ENCODE data around the gene RNU6-8.

DNA sequence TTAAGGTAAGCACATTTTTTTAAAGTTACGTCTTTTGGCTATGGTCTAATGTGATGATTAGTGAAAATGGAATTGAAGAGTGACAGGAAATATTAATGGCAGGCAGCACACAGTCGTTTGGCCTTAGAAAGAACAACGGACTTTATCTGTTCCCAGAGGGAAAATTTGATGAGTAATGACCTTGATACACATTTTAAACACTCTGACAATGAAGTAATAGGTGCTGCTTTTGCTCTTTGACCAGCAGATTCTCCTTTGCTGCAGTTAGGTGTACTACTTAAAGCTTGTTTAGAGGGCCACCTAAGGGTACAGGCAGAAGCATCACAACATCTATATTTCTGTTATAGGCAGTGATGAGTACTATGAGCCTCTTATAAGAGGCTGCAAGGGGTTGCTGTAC, 27.1 kb upstream of the RNU6-8 start:
- no peak for TF ChIP-seq POLR2A (IDR thresholded peaks at IDR 0.05)
- TF ChIP-seq, protein P1, sequence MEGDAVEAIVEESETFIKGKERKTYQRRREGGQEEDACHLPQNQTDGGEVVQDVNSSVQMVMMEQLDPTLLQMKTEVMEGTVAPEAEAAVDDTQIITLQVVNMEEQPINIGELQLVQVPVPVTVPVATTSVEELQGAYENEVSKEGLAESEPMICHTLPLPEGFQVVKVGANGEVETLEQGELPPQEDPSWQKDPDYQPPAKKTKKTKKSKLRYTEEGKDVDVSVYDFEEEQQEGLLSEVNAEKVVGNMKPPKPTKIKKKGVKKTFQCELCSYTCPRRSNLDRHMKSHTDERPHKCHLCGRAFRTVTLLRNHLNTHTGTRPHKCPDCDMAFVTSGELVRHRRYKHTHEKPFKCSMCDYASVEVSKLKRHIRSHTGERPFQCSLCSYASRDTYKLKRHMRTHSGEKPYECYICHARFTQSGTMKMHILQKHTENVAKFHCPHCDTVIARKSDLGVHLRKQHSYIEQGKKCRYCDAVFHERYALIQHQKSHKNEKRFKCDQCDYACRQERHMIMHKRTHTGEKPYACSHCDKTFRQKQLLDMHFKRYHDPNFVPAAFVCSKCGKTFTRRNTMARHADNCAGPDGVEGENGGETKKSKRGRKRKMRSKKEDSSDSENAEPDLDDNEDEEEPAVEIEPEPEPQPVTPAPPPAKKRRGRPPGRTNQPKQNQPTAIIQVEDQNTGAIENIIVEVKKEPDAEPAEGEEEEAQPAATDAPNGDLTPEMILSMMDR (IDR thresholded peaks at IDR 0.05), result no peak
